ENCODE measurements around the gene PABPN1.
"Not testable (repeated sequence)": the region's sequence is repeated elsewhere in the genome, so short reads cannot be mapped to it uniquely, and the experiment has no call there.

PABPN1 gene

GRCh38 chr14:23324993-23325392 is 3.7 kb downstream of the PABPN1 start:
- DNase-seq (ENCODE audit: insufficient read length, low spot score), result no peak
- FAIRE-seq, result no peak

GRCh38 chr14:23325746-23326145 is 4.5 kb downstream of the PABPN1 start:
- DNase-seq (ENCODE audit: insufficient read length, low spot score); FAIRE-seq: not testable (repeated sequence)

GRCh38 chr14:23326491-23327332 is 5.5 kb downstream of the PABPN1 start:
- FAIRE-seq, result no peak
- DNase-seq (ENCODE audit: insufficient read length, low spot score), result no peak

- DNase-seq (ENCODE audit: insufficient read length, low spot score), result peak; percentile 69
- peak; percentile 67 for FAIRE-seq
These were observed 6.9 kb downstream of the PABPN1 start for GRCh38 chr14:23327947-23328744.

- DNase-seq (ENCODE audit: insufficient read length, low spot score), result no peak
- FAIRE-seq, result no peak
These were observed 14.4 kb downstream of the PABPN1 start for GRCh38 chr14:23335623-23336022.

- DNase-seq (ENCODE audit: insufficient read length, low spot score) (no peak), FAIRE-seq (no peak)
These were observed 18.4 kb downstream of the PABPN1 start for GRCh38 chr14:23339506-23340268.

- FAIRE-seq (no peak), DNase-seq (ENCODE audit: insufficient read length, low spot score) (no peak)
These were observed 23.2 kb downstream of the PABPN1 start for GRCh38 chr14:23344481-23344880.

- DNase-seq (ENCODE audit: insufficient read length, low spot score), result no peak
- FAIRE-seq, result no peak
These were observed 24.9 kb downstream of the PABPN1 start for GRCh38 chr14:23345987-23346692.

GRCh38 chr14:23346693-23347405 is 25.6 kb downstream of the PABPN1 start:
- FAIRE-seq, result no peak
- no peak for DNase-seq (ENCODE audit: insufficient read length, low spot score)

GRCh38 chr14:23347406-23348296 is 26.4 kb downstream of the PABPN1 start:
- FAIRE-seq, result no peak
- DNase-seq (ENCODE audit: insufficient read length, low spot score), result no peak

- no peak for DNase-seq (ENCODE audit: insufficient read length, low spot score)
- no peak for FAIRE-seq
These were observed 27.0 kb downstream of the PABPN1 start for GRCh38 chr14:23348297-23348655.

- FAIRE-seq, result no peak
These were observed 28.0 kb downstream of the PABPN1 start for GRCh38 chr14:23349156-23349845.

GRCh38 chr14:23351681-23352505 is 30.6 kb downstream of the PABPN1 start:
- DNase-seq (ENCODE audit: insufficient read length, low spot score) (no peak), FAIRE-seq (no peak)

More at GRCh38 chr14:23349156-23349845, 28.0 kb downstream of the PABPN1 start:
- DNase-seq (ENCODE audit: insufficient read length, low spot score), result no peak

- FAIRE-seq (no peak), DNase-seq (ENCODE audit: insufficient read length, low spot score) (no peak)
These were observed 31.5 kb downstream of the PABPN1 start, which contains the start of gene SLC22A17 for GRCh38 chr14:23352506-23353432. Gene SLC22A17 (minus strand): TSS chr14:23352887.

GRCh38 chr14:23353433-23353780 is 32.1 kb downstream of the PABPN1 start:
- FAIRE-seq (no peak), DNase-seq (ENCODE audit: insufficient read length, low spot score) (no peak)

- no peak for DNase-seq (ENCODE audit: insufficient read length, low spot score)
- no peak for FAIRE-seq
These were observed 33.7 kb downstream of the PABPN1 start for GRCh38 chr14:23354990-23355389.
